Panc1 (cell line): ENCODE measurements around the gene CATSPERB. TPM values are rescaled to one million over a fixed set of nuclear protein-coding genes. Genes with fewer than 3 reads are reported as not detected.
"Not testable (repeated sequence)": the region's sequence is repeated elsewhere in the genome, so short reads cannot be mapped to it uniquely, and the experiment has no call there.

Source experiments
- ATAC-seq: fragments of 200-7000 bp; cut with Tn5 transposase; 2 replicates; pipeline ENCODE4 v1.9.1; 2020; ENCODE audit warnings: mild to moderate bottlenecking, moderate library complexity
- BruUV-seq: library from RNA; stranded (reverse); fragments of 400-500 nt; replicated peaks from 2 replicates; lab custom pipeline; 2021; lab: Mats Ljungman, UMichigan
- CTCF ChIA-PET: fragments of 300-600 bp; sonication (Branson Sonifier 250); formaldehyde crosslinking; loops from one replicate; lab custom pipeline; 2022; ENCODE audit warnings: antibody characterized with exemption; lab: Charles Lee
- POLR2A ChIA-PET: fragments of 300-600 bp; sonication (Branson Sonifier 250); formaldehyde crosslinking; loops from one replicate; lab custom pipeline; 2022; ENCODE audit warnings: antibody characterized with exemption; lab: Charles Lee
- DNase-seq: peaks from one replicate; pipeline ENCODE4 v3.0.0-alpha.2; 2010; ENCODE audit warnings: low read depth, low spot score
- H3K27ac ChIP-seq: 2 replicates; pipeline ENCODE4 v1.5.1; 2011; ENCODE audit warnings: mild to moderate bottlenecking, low read length, inconsistent platforms
- H3K27me3 ChIP-seq: fragments of 200-500 bp; sonication (Bioruptor generic); 2 replicates; pipeline ENCODE4 v1.6.0; 2014; ENCODE audit warnings: low read length, inconsistent platforms; ENCODE audit not compliant: control insufficient read depth, insufficient read depth
- H3K36me3 ChIP-seq: fragments of 200-500 bp; sonication (Bioruptor generic); 2 replicates; pipeline ENCODE4 v1.5.1; 2014; ENCODE audit warnings: inconsistent platforms, mild to moderate bottlenecking, low read length, moderate library complexity; ENCODE audit not compliant: control insufficient read depth, insufficient read depth
- H3K4me1 ChIP-seq: 2 replicates; pipeline ENCODE4 v1.5.1; 2011; ENCODE audit warnings: inconsistent platforms, mild to moderate bottlenecking, low read length, moderate library complexity; ENCODE audit not compliant: control insufficient read depth, insufficient read depth
- H3K4me3 ChIP-seq, 2 experiments: 2 replicates each; pipeline ENCODE4 v1.5.1; 2011 to 2012; ENCODE audit warnings: low read depth in 2 of 2, low read length in 2 of 2, mild to moderate bottlenecking in 2 of 2, inconsistent platforms in 1 of 2, moderate library complexity in 1 of 2
- H3K9me3 ChIP-seq: fragments of 200-500 bp; sonication (Bioruptor generic); 2 replicates; pipeline ENCODE4 v1.5.1; 2014; ENCODE audit warnings: low read depth, mild to moderate bottlenecking, inconsistent platforms, low read length, moderate library complexity; ENCODE audit not compliant: control insufficient read depth, insufficient read depth
- CTCF ChIP-seq: fragments of 450-650 bp; IDR thresholded peaks from 2 replicates; pipeline ENCODE4 v1.5.1; 2017; ENCODE audit warnings: mild to moderate bottlenecking
- POLR2AphosphoS5 ChIP-seq: IDR thresholded peaks from 2 replicates; pipeline ENCODE4 v1.6.1; 2012; ENCODE audit warnings: mild to moderate bottlenecking, low read depth, low read length, moderate library complexity
- REST ChIP-seq, 2 experiments: IDR thresholded peaks; 2 replicates each; pipeline ENCODE4 v1.6.1; 2011 to 2012; ENCODE audit warnings: low read depth in 2 of 2, control low read depth in 1 of 2, low read length in 1 of 2, mild to moderate bottlenecking in 1 of 2, moderate library complexity in 1 of 2; ENCODE audit not compliant: insufficient read depth in 1 of 2
- SIN3A ChIP-seq: IDR thresholded peaks from 2 replicates; pipeline ENCODE4 v1.6.1; 2012; ENCODE audit warnings: low read depth, mild to moderate bottlenecking, low read length, moderate library complexity, borderline replicate concordance; ENCODE audit not compliant: insufficient read depth
- TCF7L2 ChIP-seq: IDR thresholded peaks from 2 replicates; pipeline ENCODE4 v1.6.1; 2011; ENCODE audit warnings: mild to moderate bottlenecking, low read depth, low read length, inconsistent platforms
- in situ Hi-C: cut with HindIII; loops from 2 replicates; pipeline ENCODE4 v1.10.0; 2016; ENCODE audit warnings: low sequenced_read_pairs, low pct_unique_long_range_greater_than_20kb
- intact Hi-C: fragments of 100-400 bp; cut with micrococcal nuclease; formaldehyde crosslinking; loops from one replicate; pipeline ENCODE4 v1.10.0; 2022; ENCODE audit not compliant: unreplicated experiment
- total RNA-seq: library from RNA; stranded (reverse); gene quantifications from one replicate; pipeline ENCODE4 v1.2.1, GENCODE V29; 2021; ENCODE audit not compliant: unreplicated experiment

The CATSPERB gene
- total RNA-seq, 1 experiment from 2014 or later: not detected

GRCh38 chr14:91679273-91679672 lies 52.6 kb downstream of the CATSPERB start:
- no peaks in the 10 kb centered on the region for H3K27me3 ChIP-seq
- no peak for ATAC-seq
- ChIA-PET POLR2A (no interaction called here), CTCF (no interaction called here)
- in situ Hi-C loops: no loop called here
- no peak overlapping the region for H3K27ac ChIP-seq
- no peaks in the 10 kb centered on the region for H3K36me3 ChIP-seq
- no peaks in the 10 kb centered on the region for H3K4me1 ChIP-seq
- no peak overlapping the region for H3K4me3 ChIP-seq
- DNase-seq: no peak
- TF ChIP-seq TCF7L2: no peak
- TF ChIP-seq POLR2AphosphoS5: no peak
- no peak for TF ChIP-seq SIN3A
- no peak for TF ChIP-seq CTCF
- TF ChIP-seq REST (IDR thresholded peaks at IDR 0.05; ENCODE audit: insufficient read depth in 1 of 2, low read depth in 2 of 2, low read length in 1 of 2): no peak
- peaks cover 10% of the 10 kb centered on the region; the same call in 1 of the 2 replicates for H3K9me3 ChIP-seq
- BruUV-seq: no TSS peak
- intact Hi-C loops: no loop called here

DNA sequence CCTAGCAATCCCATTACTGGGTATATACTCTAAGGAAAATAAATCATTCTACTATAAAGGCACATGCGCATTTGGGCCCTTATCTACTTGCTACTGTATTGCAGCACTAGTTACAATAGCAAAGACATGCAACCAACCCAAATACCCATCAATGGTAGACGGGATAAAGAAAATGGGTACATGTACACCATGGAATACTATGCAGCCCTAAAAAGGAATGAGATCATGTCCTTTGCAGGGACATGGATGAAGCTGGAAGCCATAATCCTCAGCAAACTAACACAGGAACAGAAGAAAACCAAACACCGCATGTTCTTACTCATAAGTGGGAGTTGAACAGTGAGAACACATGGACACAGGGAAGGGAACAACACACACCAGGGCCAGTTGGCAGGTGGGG lies 54.2 kb downstream of the CATSPERB start:
- H3K4me1 ChIP-seq, H3K27ac ChIP-seq, ATAC-seq, DNase-seq, in situ Hi-C loops, H3K4me3 ChIP-seq, BruUV-seq, POLR2A ChIA-PET, H3K36me3 ChIP-seq, H3K27me3 ChIP-seq, intact Hi-C loops: not testable (repeated sequence)
- H3K9me3 ChIP-seq: peaks cover 10% of the 10 kb centered on the region; the same call in 1 of the 2 replicates
- CTCF ChIA-PET: interaction anchor here (0.6 kb wide), 1 partner anchor 301 kb away, joined by 8 read pairs; no protein-coding TSS in a partner anchor

DNA sequence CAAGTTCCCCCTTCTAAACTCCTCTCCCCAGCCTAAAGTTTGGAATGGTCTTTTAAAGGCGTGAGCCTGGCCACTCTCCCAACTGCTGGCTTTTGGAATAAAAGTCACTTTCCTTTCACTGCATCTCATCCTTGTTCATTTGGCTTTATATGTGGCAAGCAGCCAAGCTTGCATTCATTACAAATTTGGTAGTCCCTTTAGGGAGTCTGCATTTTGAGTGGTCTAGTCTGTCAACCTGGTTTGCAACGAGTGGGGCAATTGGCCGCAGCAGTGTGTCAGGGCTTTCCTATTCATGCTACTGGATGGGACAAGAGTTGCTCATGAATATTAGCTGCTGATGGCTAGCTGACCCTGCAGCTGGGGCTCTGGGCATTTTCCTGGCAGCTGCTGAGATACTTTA lies 57.0 kb downstream of the CATSPERB start:
- ChIA-PET CTCF (no interaction called here), POLR2A (no interaction called here)
- TF ChIP-seq CTCF (no peak), TCF7L2 (no peak)
- DNase-seq (no peak), ATAC-seq (no peak)
- no peak overlapping the region for H3K27ac ChIP-seq
- no peaks in the 10 kb centered on the region for H3K36me3 ChIP-seq
- H3K4me3 ChIP-seq: no peak overlapping the region
- BruUV-seq: no TSS peak
- in situ Hi-C loops (no loop called here), intact Hi-C loops (no loop called here)
- no peaks in the 10 kb centered on the region for H3K27me3 ChIP-seq
- peaks cover 10% of the 10 kb centered on the region; the same call in 1 of the 2 replicates for H3K9me3 ChIP-seq
- H3K4me1 ChIP-seq: no peaks in the 10 kb centered on the region
